Progenitor cell of endocrine pancreas (in vitro differentiated cells): Measurements from ENCODE around the gene CIITA. TPM values are rescaled to one million over a fixed set of nuclear protein-coding genes. Genes with fewer than 3 reads are reported as not detected.

Source experiments
- DNase-seq: peaks from one replicate; pipeline ENCODE4 v3.0.0; 2021; ENCODE audit warnings: low spot score; ENCODE audit not compliant: unreplicated experiment
- H3K27ac Mint-ChIP-seq: 2 replicates; pipeline ENCODE4 v1.8.0; 2021; ENCODE audit warnings: mild to moderate bottlenecking, moderate library complexity, mixed read lengths
- H3K27me3 Mint-ChIP-seq: 2 replicates; pipeline ENCODE4 v1.8.0; 2021; ENCODE audit warnings: mixed read lengths
- H3K36me3 Mint-ChIP-seq: 2 replicates; pipeline ENCODE4 v1.8.0; 2022; ENCODE audit warnings: mixed read lengths; ENCODE audit not compliant: insufficient read depth
- H3K4me1 Mint-ChIP-seq: 2 replicates; pipeline ENCODE4 v1.8.0; 2021; ENCODE audit warnings: low read depth, mixed read lengths
- H3K4me3 Mint-ChIP-seq: 2 replicates; pipeline ENCODE4 v1.8.0; 2021; ENCODE audit warnings: low read depth, mild to moderate bottlenecking, moderate library complexity, mixed read lengths
- H3K9me3 Mint-ChIP-seq: 2 replicates; pipeline ENCODE4 v1.8.0; 2021; ENCODE audit warnings: low read depth, mixed read lengths
- total RNA-seq: library from RNA; stranded (reverse); gene quantifications from 2 replicates; pipeline ENCODE4 v1.2.1, GENCODE V29; 2021
- TF ChIP-seq, protein P1 (sequence below): fragments of 200-600 bp; sonication (generic); IDR thresholded peaks from one replicate; pipeline ENCODE4 v1.5.0; 2021; ENCODE audit warnings: antibody characterized with exemption, mild to moderate bottlenecking; ENCODE audit not compliant: unreplicated experiment

Gene CIITA
- total RNA-seq, 1 donor from 2014 or later = not detected

DNA sequence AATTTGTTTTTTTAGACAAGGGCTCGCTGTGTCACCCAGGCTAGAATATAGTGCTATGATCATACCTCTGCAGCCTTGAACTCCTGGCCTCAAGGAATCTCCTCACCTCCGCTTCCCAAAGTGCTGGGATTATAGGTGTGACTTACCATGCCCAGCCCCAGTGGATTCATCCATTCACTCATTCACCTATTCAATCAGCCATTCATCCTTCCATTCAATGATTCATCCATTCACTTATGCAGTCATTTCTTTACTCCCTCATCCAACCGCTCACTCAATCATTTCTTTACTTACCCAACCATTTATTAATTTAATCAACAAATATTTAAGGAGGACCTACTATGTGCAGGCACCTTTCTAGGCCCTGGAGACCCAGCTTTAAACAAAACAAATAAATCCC lies 39.5 kb downstream of the CIITA start:
- H3K27ac Mint-ChIP-seq = no peak overlapping the region
- H3K4me3 Mint-ChIP-seq = no peak overlapping the region
- no peaks in the 10 kb centered on the region for H3K9me3 Mint-ChIP-seq
- H3K4me1 Mint-ChIP-seq = peaks cover 8% of the 10 kb centered on the region
- H3K27me3 Mint-ChIP-seq = peaks cover 3% of the 10 kb centered on the region
- no peaks in the 10 kb centered on the region for H3K36me3 Mint-ChIP-seq
- TF ChIP-seq, protein P1, sequence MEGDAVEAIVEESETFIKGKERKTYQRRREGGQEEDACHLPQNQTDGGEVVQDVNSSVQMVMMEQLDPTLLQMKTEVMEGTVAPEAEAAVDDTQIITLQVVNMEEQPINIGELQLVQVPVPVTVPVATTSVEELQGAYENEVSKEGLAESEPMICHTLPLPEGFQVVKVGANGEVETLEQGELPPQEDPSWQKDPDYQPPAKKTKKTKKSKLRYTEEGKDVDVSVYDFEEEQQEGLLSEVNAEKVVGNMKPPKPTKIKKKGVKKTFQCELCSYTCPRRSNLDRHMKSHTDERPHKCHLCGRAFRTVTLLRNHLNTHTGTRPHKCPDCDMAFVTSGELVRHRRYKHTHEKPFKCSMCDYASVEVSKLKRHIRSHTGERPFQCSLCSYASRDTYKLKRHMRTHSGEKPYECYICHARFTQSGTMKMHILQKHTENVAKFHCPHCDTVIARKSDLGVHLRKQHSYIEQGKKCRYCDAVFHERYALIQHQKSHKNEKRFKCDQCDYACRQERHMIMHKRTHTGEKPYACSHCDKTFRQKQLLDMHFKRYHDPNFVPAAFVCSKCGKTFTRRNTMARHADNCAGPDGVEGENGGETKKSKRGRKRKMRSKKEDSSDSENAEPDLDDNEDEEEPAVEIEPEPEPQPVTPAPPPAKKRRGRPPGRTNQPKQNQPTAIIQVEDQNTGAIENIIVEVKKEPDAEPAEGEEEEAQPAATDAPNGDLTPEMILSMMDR = no peak
- DNase-seq = no peak

DNA sequence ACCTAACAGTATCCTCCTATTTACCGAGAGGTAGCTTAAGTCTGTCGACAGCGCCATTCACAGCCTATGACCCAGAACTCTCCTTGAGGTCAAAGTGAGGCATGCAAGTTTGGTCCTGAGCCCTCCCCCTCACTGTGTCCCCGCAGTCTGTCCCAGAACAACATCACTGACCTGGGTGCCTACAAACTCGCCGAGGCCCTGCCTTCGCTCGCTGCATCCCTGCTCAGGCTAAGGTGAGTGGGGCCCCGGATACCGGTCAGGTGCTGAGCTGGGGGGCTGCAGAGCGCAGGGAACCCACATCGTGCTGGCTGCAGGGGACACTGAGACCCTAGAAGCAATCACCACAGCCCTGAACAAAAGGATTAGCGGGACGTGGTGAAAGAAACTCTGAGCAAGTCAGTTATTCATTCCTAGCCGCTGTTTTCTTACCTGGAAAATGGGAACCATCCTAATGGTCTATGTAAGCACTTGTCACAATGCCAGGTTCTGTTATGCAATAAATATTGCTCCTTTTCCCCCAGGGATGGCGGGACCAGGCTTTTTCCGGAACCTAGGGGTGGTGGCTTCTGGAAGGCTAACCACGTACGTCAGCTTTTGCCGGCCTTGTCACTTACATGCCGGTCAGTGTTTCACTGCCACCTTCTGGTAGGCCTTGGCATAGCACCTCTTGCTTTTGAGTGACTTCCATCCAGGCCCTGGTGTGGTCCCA lies 41.4 kb downstream of the CIITA start:
- Mint-ChIP-seq H3K9me3 (no peaks in the 10 kb centered on the region), H3K27ac (no peak overlapping the region), H3K36me3 (no peaks in the 10 kb centered on the region), H3K4me1 (peaks cover 8% of the 10 kb centered on the region), H3K4me3 (no peak overlapping the region), H3K27me3 (peaks cover 3% of the 10 kb centered on the region)
- peak; percentile 90 for DNase-seq
- TF ChIP-seq, protein P1 = peak; percentile 88

DNA sequence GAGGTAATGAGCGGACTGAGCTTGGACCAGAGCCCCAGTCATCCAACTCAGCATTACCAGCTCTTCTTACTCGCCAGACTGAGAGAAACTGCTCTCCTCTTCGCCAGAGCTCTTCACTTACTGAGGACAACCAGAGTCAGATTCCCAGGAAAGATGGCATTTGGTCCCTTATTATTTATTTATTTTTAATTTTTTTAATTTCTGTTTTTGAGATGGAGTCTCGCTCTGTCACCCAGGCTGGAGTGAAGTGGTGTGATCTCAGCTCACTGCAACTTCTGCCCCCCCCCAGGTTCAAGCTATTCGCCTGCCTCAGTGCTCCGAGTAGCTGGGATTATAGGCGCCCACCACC lies 42.0 kb downstream of the CIITA start:
- Mint-ChIP-seq H3K4me1 (peaks cover 8% of the 10 kb centered on the region), H3K36me3 (no peaks in the 10 kb centered on the region), H3K27me3 (peaks cover 3% of the 10 kb centered on the region), H3K4me3 (no peak overlapping the region), H3K9me3 (no peaks in the 10 kb centered on the region), H3K27ac (no peak overlapping the region)
- DNase-seq = no peak
- TF ChIP-seq, protein P1 = no peak

DNA sequence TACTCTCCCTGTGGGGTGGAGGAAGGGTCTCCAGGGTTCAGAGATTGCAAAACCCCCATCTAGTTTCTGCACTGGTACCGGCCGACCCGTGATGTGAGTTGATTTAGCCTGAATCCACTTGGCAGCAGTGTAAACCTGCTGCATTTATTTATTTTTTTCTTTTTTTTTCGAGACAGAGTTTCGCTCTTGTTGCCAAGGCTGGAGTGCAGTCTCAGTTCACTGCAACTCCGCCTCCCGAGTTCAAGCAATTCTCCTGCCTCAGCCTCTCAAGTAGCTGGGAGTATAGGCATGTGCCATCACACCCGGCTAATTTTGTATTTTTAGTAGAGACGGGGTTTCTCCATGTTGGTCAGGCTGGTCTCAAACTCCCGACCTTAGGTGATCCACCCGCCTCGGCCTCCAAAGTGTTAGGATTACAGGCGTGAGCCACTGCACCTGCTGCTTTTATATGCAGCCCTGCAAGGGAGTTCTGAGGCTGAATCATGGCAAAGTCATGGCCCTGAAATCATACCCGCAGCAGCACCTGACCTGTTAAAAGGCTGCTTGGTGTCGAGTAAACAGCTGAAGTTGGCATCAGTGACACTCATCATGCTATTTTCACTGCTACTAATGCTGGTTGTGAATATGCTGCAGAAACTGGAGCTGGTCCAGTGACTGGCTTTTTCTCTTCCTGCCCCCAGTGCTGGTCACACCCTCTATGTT lies 43.9 kb downstream of the CIITA start:
- H3K36me3 Mint-ChIP-seq = peaks cover 4% of the 10 kb centered on the region
- TF ChIP-seq, protein P1 = no peak
- DNase-seq = no peak
- peaks cover 5% of the 10 kb centered on the region for H3K4me1 Mint-ChIP-seq
- H3K4me3 Mint-ChIP-seq = no peak overlapping the region
- H3K27me3 Mint-ChIP-seq = peaks cover 3% of the 10 kb centered on the region
- no peaks in the 10 kb centered on the region for H3K9me3 Mint-ChIP-seq
- H3K27ac Mint-ChIP-seq = no peak overlapping the region

DNA sequence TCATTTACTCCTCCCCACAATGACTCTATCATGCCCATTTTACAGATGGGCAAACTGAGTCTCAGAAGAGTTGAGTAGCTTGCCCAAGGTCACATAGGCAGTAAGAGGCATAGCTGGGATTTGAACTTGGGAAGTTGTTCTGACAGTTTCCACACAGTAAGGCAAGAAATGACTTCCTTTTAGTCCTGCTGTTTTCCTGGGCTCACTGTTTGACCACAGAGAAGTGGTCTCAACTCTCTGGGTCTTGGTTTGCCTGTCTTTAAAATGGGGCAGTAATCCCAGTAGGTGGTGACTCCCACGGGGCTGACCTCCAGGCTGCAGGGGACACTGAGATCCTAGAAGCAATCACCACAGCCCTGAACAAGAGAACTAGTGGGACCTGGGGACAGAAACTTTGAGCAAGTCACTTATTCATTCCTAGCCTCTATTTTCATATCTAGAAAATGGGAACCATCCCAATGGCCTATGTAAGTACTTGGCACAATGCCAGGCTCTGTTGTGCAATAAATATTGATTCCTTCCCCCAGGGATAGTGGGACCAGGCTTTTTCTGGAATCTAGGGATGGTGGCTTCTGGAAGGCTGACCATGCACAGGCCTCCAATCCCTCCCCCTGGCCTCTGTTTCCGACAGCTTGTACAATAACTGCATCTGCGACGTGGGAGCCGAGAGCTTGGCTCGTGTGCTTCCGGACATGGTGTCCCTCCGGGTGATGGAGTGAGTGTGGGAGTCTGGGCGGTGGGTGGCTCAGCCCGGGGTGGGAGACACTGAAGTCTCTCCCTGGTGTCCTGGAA lies 44.7 kb downstream of the CIITA start:
- no peaks in the 10 kb centered on the region for H3K4me1 Mint-ChIP-seq
- H3K27ac Mint-ChIP-seq = no peak overlapping the region

More for the DNA sequence above, 44.7 kb downstream of the CIITA start:
- Mint-ChIP-seq H3K36me3 (peaks cover 4% of the 10 kb centered on the region), H3K9me3 (no peaks in the 10 kb centered on the region), H3K27me3 (no peaks in the 10 kb centered on the region), H3K4me3 (no peak overlapping the region)
- no peak for DNase-seq
- TF ChIP-seq, protein P1 = no peak
